Activated effector memory CD4-positive, alpha-beta T cell treated with anti-CD3 and anti-CD28 coated beads, Interleukin-2, amount 50 U/mL, for 16 hours (primary cell): ENCODE data around the gene CTNNBIP1.

Experiments used
- DNase-seq: peaks from one replicate; pipeline ENCODE4 v3.0.0-alpha.2; 2020

Gene CTNNBIP1

DNA sequence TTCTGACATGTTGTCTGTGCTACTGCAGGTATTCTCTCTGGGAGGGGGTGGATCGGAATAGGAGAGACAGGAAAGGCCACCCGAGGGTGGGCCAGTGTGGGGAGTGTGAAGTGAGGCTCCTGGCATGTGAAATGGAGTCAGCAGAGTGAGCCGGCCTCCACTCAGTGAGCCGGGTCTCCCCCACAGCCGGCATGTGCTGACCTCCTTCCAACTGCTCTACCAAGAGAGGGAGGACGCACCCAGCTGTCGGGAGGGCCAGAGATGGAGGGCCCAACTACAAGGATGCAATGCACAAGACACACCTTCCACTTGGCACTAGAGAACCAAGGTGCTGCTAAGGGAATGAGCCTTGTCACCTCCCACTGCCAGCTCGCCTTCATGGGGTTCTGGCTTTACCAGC, 58.1 kb downstream of the CTNNBIP1 start:
- no peak for DNase-seq

DNA sequence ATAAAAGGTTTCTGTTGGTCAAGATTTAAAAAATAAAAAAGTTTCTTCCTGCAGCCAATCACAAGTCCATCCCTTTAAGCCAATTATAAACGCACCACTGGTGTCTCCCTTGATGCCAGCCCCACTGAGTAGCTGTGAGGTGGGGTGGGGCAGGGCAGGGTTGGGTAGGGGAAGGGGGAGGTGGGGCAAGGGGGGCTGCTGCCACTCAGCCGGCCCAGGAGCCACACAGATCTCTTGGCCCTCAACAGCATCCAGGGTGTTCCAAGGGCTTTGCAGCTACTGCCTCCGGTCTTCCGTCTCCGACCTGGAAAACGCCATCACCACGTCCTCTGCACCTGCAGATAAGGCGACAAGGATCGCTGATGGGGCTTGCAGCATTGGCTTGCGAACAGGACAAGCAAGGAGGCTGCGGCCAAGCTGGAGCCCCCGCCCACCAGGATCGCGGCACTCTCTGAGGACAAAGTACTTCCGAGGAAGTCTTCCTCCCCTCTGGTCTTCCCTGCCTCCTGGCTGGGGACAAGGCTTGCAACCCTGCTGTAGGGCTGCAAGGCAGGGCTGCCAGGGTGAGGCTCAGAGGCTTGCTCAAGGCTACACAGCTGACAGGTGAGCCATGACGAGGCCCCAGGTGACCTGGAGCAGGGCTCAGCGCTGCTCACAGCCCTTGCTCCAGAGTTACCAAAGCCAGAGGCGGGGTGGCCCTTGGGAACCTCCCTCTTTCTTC, 59.5 kb downstream of the CTNNBIP1 start:
- no peak for DNase-seq

DNA sequence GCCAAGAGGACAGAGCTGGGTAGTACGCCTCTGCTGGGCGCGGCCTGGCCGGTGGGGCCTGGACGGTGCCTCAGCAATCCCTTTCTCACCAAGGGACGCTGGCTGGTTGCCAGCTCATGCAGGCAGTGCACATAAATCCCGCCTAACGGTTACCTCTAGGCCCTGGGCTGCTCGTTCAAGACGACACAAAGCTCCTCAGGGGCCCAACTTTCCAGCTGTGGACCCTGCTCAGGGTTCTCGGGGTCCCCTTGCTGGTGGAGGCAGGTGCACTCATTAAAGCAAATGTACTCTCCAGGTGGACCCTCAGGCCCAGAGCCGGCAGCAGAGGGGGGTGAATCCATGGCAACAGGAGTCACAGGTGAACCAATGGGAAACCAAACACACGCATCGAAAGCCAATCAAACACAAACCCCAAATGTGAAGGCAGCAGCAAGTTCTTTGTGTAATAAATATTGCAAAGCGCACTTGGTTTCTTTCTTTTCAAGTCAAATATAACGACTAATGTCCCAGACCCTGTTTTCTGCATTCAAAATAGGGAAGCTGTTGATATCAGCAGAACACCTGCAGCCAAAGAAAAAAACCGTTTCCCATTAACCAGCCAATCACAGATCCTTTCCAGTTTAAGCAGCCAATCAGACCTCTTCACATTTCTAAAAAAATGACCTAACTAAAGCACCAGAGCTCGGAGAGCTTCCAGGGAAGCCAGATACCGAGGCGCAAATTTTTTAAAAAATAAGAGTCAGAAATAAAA, 60.2 kb downstream of the CTNNBIP1 start:
- no peak for DNase-seq

DNA sequence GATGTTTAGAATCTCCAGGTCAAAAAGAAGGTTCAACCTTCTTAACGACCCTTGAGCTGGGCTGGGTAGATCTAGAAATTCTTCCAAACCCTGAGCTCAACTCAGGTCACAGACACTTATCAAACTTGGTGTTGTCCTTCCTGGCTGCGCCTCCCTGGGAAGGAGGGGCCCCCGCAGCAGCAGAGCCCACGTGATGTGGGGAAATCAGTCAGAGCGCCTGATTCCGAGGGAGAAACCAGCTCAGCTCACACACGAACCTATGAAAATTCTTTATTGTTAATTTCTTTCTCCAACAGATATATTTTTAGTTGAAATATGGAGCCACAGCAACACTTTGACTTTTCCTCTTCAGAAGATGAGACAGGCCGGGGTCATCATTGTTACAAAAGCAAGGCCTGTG, 62.0 kb downstream of the CTNNBIP1 start:
- no peak for DNase-seq

DNA sequence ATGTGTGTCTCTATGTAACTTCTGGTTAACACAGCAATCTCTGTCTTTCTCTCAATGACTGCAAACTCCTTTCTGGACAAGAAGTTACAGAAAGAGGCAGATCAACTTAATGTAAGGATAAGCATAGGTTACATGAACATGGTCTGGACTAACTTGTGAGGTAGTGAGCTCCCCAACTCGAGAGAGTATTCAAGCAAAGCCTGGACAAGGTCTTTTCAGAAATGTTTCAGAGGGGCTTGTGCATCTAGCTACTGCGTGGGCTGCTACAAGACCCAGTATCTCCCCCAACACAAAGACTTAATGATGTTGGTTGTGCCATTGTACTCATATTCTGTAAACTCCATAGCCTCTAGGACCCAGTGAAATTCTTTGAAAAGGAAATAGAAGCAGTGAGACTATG, 62.8 kb downstream of the CTNNBIP1 start:
- DNase-seq: no peak

DNA sequence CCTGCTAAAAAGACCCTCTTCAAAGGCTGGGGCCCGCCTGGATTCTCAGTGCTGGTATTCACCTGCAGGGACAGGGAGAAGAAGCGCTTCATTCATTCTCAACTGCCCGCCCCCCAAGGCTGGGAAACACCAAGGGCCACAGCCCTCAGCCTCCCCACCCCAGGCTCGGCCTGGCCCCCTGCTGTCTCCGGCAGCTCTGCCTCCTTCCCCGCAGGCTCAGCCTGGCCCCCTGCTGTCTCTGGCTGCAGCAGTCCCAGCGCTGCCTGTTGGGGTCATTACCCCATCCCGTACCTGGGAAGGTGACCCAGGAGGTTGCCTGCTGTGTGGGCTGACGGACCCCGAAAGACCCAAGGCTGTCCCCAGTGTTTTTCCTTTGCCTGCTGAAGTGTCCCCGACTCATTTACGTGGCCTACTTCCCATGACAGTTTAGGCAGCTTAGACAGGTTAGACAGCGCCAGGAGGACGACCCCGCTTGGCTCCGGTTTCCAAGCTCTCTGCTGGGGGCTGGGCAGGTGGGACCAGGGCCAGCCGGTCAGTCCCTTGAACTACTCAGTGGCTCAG, 63.4 kb downstream of the CTNNBIP1 start:
- no peak for DNase-seq

DNA sequence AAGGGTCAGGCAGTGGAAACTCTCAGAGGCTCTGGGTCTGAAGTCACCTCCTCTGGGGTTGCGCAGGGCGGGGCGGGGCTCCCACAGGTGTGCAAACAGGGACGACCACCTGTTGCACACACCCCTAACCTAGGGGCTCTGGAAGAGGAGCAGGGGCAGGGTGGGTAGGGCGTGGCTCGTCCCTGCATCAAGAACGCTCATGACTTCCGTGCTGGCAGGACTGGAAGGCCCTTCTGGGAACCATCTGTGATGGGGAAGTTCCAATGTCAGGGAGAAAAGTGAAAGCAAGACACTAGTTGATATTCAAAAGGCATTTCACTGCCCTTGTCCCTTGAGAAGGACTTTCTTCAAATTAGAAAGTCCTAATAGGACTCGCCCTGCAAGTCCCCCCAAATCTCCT, 64.2 kb downstream of the CTNNBIP1 start:
- no peak for DNase-seq

DNA sequence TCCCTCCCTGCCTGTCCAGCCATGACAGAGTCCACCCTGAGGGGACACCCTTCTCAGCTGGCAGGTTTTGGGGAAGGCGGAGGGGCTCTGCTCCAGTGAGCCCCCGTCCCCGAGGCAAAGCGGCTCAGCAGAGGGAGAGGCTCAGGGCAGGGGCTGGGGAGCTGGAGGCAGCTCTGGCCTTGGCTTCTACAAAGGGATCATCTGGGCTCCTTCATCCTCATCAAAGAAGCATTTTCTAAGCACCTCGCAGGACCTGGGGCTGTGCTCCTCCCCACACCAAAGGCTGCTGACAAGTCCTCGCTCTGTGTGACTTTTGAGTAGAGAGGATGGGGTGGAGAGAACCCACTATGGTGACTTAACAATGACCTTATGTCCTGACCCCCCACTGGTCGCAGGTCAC, 65.3 kb downstream of the CTNNBIP1 start:
- no peak for DNase-seq

DNA sequence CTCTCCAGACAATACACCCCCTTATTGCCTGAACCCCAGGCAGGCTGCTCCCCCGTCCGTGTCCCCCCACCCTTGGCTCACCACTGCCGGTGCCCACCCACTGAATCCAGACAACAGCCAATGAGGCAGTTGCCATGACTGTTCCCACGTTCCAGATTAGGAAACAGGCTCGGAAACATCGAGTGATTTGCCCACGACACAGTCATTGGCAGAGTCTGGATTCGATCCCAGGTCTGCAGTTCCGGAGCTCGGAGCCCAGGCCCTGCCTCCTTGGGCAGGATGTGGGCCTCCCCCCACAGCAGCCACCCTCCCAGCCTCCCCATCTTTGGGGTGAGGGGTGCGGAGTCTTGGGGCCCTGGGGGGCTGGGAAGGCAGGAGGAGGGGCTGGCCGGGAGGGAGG, 66.0 kb downstream of the CTNNBIP1 start:
- DNase-seq: peak; percentile 54

DNA sequence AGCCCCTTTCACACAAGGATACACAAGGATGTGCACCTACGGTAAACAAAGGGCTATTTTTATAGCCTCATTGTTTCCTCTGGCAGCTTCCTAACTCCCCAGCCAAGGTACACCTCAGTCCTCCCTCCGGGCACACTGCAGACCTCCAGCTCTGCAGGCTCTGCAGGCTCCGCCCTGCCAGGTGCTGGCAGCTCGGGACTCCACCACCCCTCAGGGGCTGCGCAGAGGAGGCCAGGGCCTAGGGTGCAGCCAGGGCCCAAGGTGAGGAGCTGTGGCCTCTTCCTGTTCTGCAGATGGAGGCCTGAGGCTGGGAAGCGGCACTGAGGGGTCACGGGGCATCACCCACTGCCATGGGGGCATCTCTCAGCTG, 66.5 kb downstream of the CTNNBIP1 start:
- DNase-seq: peak; percentile 44

DNA sequence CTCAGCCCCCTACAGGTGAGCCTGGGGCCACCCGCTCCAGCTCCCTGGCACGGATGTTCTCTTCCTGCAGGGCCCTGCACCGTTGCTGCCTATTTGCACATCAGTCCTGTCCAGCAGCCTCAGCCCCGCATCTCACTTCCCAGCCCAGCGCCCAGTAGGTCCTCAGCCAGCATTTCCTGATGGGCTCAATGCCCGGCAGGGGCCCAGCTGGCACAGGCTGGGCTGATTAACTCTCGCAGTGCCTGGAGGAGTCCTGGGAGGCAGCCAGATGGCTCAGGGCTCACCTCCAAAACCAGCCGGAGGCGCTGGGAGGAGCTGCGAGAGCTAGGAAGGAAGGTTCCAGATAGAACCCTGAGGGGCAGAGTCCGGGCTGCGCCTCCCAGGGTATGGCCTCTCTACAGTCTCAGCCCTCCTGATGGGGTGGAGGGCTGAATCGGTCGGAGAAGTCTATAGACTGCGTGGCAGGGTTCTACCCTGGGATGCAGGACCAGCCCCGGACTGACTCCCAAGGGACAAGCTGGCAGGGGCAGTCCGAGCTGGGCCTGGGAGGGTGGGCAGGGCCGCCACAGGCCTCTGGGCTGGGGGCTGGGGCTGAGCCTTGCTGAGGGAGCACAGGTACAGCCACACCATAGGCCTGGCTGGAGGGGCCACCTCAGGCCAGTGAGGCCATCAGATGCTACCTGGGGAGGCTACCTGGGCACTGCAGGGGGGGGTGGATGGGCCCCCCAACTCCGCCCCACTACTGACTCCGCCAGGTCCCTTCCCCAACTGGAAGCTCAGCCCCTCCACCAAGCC, 67.1 kb downstream of the CTNNBIP1 start:
- peak; percentile 58 for DNase-seq

DNA sequence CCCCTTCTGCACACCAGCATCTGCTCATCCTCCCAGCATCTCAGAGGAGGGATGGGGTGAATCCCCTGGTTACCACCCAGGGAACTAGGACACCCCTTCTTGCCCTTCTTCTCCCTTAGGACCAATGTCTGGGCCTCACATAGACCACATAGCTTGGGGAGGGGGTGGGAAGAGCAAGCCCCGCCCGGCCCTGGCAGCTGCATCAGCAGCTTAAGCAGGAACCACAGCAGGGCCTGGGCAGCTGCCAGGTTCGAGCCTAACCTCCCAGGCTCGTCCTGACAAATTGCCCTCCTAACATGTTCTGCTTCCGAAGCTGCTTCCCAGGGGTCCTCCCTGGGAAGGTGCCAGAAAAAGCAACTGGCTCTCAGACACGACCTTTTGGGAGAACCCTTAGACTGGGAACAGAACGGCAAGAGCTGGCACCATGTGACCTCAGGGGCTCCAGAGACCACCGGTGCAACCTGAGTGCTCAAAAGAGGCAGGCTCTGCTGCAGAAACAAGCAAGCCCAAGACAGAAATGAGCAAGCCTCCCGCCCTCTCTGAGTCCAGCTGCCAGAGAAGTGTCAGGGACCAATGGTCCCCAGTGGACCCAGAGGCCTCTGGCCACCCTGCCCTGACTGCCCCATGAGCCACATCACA, 67.9 kb downstream of the CTNNBIP1 start:
- DNase-seq: peak; percentile 57

DNA sequence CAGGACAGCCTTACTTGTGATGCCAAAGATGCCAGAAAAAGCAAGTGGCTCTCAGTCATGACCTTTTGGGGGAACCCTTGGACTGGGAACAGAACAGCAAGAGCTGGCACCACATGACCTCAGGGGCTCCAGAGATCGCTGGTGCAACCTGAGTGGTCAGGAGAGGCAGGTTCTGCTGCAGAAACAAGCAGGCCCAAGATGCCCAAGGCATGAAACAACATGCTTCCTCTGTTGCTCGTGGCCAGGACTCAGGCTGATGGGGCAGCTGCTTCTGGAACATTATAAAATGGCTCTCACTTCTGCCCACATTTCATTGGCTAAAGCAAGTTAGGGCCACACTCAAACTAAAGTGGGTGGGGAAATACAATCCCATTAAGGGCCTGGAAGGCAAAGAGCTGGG, 68.6 kb downstream of the CTNNBIP1 start:
- peak; percentile 24 for DNase-seq

DNA sequence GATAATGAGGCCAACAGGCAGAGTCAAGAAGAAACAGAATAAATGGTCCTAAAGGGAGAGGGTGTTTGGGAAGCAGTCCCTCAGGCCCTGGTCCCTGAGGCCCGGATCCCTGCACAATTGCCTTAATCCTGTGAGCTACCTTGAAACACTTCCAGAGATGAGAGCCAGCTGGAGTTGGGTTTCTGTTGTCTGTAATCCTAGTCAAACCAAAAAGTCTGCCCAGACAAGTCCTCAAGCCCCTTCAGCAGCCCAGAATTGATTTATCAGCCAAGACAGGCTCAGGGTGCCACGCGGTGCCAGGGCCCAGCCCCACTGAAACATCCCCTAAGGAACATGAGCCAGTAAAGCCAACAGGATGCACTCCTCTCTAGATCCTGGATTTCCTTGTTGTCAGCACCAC, 69.9 kb downstream of the CTNNBIP1 start:
- no peak for DNase-seq

DNA sequence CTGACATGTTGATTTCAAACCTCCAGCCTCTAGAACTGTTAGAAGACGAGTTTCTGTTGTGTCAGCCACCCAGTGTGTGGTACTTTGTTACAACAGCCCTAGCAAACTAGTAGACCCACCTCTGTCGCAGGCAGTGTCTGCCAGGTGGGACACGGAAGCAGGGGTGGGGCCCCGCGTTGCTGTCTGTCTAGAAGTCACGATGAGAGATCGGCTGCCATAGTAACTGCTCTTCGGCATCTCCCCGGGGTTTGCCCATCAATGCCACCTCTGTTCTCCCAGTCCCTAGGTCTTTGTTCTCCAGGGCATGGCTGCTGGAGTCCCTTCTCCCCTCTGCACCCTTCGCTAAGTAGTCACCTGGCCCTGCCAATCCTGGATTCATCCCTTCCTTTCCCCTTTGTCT, 71.1 kb downstream of the CTNNBIP1 start:
- DNase-seq: no peak

DNA sequence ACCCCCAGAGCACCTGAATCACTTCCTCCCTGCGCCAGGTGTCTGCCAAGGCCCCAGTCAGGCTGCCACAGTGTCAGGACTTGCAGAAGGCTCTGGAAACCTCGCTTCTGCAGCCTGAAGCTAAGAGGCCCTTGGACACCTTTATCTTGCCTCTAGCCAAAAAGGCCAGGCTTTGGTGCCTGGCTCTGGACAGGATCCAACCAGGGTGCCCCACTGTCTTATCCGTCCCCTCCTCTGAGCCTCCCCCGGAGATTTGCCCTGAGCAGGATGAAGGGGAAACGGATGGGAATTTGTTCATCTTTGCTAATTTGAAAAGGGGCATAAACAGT, 73.5 kb downstream of the CTNNBIP1 start:
- no peak for DNase-seq

DNA sequence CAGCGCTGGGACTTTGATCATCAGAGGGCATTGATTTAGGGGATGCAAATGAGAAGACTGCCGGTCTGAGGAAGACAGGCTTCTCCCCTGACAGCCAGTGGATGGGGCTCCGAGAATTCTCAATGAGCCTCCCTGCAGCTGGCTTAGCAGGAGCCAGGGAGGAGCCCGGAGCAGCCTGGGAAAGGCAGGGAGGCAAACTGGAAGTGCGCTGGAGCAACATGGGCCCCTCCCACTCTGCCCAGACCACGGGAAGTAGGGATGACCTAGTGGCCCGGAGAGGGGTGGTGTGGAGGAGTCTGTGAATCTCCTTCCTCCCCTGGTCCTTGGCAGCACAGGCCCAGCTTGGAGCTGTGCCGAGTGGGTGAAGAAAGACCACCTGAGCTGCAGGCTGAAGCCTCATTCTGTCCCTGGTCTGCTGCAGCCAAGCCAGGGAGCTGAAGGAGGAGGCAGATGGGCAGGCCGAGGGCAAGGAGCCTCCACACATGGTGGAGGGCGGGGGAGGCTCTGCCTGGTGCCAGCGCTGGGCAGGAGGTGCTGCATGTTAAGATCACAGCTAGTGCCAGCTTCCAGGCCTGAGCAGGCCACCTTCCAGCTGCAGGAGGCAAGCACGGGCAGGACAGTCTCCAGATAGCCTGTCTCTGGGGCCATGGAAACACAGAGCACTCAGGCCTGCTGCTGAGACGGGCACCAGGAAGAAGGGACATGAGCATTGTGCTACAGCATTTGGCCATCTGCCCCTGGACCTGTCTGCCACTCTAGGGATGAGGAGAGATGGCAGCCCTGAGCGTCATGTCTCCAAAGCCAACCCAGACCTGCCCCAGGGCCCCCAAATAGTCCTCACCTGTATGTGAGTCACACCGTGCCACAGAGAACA, 74.1 kb downstream of the CTNNBIP1 start:
- no peak for DNase-seq

DNA sequence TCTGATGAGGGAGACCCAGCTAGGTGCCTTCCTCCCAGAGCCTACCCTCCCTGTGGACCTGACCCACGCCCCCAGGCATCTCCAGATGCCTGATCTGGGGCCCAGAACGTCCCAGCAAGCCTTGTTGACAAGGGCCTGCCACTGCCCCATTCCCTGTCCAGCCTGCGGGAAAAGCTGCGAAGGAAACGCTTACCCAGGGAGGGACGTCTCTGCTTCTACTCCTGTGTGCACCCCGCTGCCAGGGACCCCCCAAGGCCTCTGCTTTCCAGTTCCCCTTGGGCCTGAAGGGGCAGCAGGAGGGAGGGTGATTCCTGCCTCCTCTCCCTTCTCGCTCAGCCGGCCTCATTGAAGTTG, 74.7 kb downstream of the CTNNBIP1 start:
- DNase-seq: no peak

DNA sequence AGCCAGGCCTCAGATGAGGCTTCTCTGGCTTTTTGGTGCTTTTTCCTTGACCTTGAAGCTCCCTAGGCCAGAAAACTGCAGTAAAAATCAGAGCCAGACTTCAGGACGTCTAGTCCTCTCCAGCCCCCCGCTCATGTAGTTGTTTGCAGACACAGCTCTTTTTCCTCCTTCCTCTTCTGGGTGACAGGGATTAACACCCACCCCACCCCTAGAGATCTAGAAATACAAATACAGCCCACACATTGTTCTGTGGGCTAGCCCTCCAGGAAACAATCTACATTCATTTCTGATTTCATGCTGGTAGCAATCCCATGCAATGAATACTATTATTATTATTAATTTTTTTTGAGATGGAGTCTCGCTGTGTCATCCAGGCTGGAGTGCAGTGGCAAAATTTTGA, 76.4 kb downstream of the CTNNBIP1 start:
- DNase-seq: no peak

DNA sequence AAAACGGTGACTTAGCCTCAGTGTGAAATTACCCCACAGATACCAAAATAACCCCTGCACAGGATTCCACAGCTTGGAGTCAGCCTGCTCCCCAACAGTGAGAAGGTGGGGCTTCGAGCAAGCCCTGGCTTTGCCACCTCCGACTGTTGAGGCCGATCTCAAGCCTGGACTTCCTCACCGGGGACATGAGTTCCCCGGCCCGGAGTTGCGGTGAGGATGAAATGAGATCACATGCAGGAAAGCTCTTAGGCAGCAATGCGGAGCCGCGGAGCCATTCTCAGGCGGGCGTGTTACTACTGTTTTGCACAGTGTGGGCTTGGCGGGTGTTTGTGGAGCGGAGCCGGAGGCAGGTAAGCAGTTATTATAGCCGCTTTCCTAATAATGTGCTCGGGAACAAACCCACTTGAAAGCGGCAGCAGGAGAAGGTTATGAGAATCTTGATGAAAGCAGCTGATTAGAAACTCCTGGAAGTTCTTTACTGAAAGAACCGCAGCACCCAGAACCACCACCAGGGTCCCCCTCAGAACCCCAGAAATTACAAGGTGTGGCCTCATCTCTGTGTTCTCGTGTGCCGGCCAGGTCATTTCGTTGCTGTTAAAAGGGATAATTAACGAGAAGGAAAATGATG, 82.4 kb downstream of the CTNNBIP1 start:
- peak; percentile 65 for DNase-seq

DNA sequence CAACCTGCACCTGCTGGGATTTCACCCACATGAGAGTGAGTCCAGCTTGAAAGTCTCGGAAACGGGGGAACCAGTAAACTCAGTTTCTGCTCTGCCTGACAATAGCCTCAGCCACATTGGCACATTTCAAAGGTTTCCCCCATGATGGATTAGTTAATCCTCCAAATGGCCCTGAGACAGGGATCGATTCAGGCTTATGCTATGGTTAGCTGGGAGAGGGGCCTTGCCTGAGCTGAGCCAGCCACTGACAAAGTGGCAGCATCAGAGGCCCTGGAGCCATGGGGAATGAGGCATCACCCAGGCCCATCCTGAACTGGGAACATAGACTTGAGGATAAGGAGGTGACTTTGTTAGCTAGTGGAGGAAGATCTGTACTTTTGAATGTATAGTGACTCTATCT, 83.5 kb downstream of the CTNNBIP1 start:
- no peak for DNase-seq

DNA sequence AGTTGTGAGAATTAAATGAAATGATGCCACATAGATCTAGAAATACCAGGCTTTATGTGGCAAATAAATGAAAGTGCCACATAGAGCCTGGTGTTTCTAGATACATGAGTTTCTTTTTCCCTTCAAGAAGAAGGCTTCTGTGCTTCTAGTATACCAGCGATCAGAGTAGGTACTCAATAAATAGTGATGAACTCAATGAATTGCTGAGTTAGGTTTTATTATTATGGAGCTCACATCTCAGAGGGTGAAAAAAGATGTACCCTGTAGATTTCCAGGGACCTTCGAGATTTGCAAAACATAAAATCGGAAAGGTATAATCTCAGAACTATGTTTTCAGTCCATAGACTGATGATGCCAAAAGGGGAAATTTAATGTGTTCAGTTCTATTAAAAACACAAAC, 84.0 kb downstream of the CTNNBIP1 start:
- DNase-seq: no peak
